ENCODE results near the gene PSMG3.
A peak's percentile ranks its signal among the peaks of the same experiment; 100 is the strongest.

Gene PSMG3

GRCh38 chr7:1569833-1570632 lies at the start of gene PSMG3:
Gene PSMG3 (minus strand): TSS chr7:1570032. CDS start chr7:1569339, 693 bp downstream.
- peak; percentile 76 to 94 for DNase-seq

- DNase-seq: no peak
Observed at GRCh38 chr7:1618475-1618874, 48.6 kb upstream of the PSMG3 start.

DNA sequence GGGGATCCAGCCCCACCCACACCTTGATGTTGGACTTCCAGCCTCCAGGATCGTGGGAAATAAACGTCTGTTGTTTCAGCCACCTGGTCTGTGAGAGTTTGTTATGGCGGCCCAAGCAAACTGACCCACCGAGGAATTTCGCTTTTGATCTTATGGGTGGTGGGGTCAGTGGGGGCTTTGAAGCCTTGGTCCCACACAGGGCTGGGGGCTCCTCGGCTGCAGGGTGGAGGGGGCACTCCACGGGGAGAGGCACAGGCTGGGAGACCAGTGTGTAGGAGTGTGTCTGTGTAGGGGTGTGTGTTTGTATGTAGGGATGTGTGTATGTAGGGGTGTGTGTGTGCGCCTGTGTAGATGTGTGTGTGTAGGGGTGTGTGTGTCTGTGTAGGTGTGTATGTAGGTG lies 48.1 kb upstream of the PSMG3 start:
- no peak for DNase-seq

DNA sequence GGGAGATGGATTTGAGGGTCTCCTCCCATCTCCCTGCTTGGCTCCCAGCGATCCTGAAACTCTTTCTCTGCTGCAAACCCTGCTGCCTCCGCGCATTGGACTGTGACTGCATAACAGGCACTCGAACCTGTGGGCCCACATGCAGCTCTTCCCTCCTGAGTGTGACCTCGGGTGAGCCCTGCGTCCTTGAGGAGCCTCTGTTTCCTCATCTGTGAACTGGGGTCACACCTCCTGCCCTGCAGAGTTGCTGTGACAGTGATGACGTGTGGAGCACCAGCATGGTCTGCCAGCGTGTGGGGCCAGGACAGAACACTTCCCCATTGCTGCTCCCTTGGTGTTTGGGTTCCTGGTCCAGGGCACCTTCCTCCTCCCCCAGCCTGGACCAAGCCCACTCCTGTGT lies 46.9 kb upstream of the PSMG3 start:
- no peak for DNase-seq

DNA sequence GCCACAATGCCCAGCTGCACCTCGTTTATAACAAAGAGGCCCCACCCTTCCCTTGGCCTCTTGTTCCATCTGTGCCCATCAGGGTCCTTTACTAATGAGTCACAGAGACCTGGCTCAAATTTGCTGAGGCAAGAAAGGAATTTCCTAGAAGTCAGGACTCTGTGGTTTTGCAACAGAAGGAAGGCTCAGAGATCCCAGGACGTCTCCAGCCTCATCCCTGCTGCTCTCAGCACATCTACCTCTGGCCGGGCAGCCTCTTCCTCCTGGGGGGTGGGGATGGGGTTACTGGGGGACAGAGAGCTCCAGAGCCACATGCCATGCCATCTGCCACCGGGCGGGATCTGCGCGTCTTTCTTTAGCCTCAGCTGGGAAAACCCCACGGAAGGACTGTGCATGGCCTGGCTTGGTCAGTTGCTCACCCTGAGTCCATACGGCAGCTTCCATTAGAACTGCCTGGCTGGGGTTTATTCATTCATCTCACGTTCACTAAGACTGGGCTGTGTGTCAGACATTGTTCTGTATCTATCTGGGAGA lies 41.9 kb upstream of the PSMG3 start:
- no peak for DNase-seq

DNA sequence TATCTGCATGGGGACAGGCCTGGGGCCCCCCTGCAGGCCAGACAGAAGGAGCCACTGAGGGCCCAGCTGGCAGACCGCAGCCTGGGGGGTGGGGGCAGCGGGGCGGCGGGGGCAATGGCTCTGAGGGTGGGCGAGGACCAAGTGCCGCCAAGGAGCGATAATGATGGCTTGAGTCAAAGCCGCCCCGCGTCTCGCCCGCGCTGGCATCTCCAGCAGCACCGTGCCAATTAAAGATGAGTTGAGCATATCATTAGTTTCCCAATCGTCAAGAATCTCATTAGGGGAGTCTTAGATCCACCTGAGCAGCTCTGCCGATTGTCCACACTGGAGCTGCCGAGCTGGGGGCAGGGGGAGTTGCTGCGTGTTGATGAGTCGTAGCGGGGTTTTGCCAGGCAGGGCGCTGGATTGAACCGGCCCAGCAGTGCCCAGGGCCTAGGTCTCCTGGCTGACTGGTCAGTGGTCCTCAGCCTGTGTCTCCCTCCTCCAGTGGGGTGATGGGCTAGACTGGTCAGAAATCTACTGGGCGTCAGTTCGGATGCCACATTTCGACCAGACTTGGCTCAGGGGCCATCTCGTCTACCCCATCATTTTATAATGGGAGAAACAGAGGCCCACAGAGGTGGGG lies 41.0 kb upstream of the PSMG3 start:
- DNase-seq: no peak

- DNase-seq: no peak
Observed at GRCh38 chr7:1610013-1610677, 40.3 kb upstream of the PSMG3 start.

GRCh38 chr7:1609023-1609422 lies 39.2 kb upstream of the PSMG3 start:
- no peak for DNase-seq

DNA sequence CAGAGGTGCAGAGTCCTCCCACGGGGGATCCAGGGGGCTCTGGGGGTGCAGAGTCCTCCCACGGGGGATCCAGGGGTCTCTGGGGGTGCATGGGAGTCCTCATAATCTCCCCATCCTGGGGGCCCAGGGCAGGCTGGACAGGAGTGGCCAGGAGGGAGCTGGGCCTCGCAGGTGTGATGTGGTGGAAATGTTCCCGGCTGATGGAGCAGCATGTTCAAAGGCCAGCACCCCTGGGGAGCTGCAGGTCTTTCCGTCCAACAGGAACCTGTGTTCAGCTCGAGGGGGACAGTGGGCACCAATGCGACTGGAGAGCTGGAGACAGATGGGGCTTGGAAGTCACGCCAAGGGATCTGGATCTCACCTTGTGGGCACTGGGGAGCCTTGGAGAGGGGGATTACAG lies 38.5 kb upstream of the PSMG3 start:
- DNase-seq: no peak

GRCh38 chr7:1607696-1608095 lies 37.9 kb upstream of the PSMG3 start:
- no peak for DNase-seq

DNA sequence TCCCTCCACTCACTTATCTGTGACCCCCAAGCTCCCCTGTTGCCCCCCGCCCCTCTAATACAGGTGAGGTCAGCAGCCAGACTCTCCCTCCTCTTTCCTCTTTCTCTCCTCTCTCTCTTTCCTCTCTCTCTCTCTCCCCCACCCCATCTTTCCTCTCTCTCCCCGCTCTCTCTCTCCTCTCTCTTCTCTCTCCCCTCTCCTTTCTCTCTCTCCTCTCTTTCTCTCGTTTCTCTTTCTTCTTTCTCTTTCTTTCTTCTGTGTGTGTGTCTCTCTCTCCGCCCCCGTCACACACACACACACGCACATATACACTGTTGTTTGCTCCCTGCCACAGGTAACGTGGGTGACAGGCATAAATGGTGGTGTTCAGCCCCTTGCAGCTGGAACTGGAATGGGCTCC lies 37.2 kb upstream of the PSMG3 start:
- DNase-seq: no peak

- no peak for DNase-seq
Observed at GRCh38 chr7:1604383-1604782, 34.6 kb upstream of the PSMG3 start.

DNA sequence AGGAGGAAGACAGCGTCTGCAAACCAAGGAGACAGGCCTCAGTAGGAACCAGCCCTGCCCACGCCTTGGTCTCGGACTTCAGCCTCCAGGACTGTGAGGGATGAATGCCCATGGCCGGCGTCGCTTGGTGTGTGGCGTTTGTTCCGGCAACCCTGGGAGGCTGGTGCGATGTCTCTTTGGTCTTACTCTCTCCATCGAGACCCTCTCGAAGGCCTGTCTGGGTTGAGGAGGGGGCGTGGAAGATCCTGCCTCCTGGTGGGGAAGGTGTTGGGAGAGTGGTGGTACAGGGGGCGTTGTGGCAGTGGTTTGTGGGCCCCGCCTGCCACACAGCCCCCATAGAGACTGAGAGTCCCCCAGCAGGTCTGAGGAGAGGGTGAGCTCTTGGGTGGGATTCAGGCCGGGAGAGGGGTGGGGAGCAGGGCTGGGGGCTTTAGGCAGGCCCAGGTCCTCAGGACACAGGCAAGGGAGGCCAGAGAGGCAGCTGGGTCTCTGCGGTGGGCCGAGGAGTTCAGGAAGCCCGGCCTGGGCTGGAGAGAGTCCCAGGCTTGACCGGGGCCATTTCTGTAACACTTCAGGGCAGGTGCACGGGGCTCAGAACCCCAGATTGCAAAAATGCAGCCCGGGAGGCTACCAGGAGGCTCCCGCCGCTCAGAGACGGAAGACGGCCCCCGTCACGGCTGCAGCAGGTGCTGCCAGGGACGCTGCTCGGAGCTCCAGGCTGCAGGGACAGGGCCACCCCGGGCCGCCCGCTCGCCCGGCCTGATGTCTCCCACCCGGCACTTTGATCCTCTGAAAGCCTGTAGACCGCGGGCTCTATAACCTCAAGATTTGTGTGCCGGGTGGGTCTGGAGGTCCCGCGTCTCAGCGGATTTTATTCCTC lies 33.8 kb upstream of the PSMG3 start:
- DNase-seq: no peak

GRCh38 chr7:1602386-1602785 lies 32.6 kb upstream of the PSMG3 start:
- DNase-seq: no peak

GRCh38 chr7:1601956-1602355 lies 32.1 kb upstream of the PSMG3 start:
- DNase-seq: no peak

DNA sequence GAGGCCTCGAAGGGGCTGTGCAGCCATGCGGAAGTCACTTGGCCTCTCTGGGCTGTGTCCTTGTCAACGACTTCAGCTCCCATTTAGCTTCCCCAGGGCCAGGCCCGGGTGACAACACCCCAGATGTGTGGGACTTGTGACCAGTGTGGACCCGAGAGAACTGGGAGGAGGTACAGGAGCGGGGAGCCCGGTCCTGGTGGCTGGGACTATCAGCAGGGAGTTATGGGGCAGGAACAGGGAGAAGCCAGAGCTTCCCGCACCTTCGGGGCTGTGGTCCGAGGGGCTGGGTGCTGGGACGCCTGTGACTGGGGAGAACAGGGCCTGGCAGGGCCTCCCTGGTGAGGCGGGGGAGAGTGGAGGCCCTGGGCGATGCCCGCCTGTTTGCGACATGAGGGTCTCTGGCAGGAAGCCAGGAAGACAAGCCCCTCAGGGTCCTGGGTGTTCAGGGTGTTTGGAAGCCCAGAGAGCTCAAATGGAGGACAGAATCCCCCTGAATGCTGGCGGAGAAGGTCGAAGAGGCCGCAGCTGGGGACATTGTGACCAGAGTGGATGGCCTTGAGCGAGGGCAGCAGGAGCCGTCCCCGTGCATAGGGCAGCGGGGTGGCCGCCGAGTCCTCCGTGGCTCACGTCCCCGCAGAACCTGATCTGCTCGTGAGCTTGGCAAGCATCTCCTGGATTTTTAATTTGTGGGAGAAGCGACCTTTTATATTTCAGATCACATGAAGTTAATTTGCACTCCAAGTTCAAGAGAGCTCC lies 30.0 kb upstream of the PSMG3 start:
- DNase-seq: no peak

GRCh38 chr7:1598961-1599639 lies 29.3 kb upstream of the PSMG3 start:
- no peak for DNase-seq

GRCh38 chr7:1598286-1598685 lies 28.5 kb upstream of the PSMG3 start:
- DNase-seq: no peak

- DNase-seq: no peak
Observed at GRCh38 chr7:1597791-1598190, 28.0 kb upstream of the PSMG3 start.

- DNase-seq: no peak
Observed at GRCh38 chr7:1597066-1597760, 27.4 kb upstream of the PSMG3 start.

All from NCI-H446 (cell line).